Neural progenitor cell (in vitro differentiated cells): Measurements from ENCODE around the gene KCNC2.

Experiments
- EZH2 ChIP-seq: fragments of 200-600 bp; sonication (generic); IDR thresholded peaks from 2 replicates; pipeline ENCODE4 v1.6.1; 2017; ENCODE audit warnings: antibody characterized with exemption, mild to moderate bottlenecking, moderate library complexity
- EZH2phosphoT487 ChIP-seq: fragments of 200-600 bp; sonication (generic); IDR thresholded peaks from 2 replicates; pipeline ENCODE4 v1.6.1; 2017; ENCODE audit warnings: antibody characterized with exemption
- TF ChIP-seq, protein P1 (sequence below): fragments of 200-600 bp; sonication (generic); IDR thresholded peaks from 2 replicates; pipeline ENCODE4 v1.5.1; 2017; ENCODE audit warnings: antibody characterized with exemption, mild to moderate bottlenecking

DNA sequence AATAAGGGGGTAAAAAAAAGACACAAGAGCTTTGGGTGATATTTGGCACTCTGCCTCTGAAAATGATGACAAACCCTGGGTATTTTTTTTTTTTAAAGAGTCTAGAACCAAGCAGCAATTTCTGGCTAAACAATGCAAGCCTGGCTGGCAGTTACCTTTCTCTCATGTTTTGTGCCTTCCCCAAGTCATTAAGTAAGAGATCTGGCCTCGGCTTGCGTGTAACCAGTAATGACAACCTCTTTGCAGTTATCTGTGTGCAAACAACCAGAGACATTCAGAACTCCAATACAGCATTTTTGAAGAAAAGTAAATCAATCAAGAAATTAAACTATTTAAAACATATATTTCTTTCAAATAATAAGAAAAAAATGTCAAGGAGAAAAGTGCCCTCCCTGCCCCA, 167.5 kb downstream of the KCNC2 start:
- TF ChIP-seq, protein P1, sequence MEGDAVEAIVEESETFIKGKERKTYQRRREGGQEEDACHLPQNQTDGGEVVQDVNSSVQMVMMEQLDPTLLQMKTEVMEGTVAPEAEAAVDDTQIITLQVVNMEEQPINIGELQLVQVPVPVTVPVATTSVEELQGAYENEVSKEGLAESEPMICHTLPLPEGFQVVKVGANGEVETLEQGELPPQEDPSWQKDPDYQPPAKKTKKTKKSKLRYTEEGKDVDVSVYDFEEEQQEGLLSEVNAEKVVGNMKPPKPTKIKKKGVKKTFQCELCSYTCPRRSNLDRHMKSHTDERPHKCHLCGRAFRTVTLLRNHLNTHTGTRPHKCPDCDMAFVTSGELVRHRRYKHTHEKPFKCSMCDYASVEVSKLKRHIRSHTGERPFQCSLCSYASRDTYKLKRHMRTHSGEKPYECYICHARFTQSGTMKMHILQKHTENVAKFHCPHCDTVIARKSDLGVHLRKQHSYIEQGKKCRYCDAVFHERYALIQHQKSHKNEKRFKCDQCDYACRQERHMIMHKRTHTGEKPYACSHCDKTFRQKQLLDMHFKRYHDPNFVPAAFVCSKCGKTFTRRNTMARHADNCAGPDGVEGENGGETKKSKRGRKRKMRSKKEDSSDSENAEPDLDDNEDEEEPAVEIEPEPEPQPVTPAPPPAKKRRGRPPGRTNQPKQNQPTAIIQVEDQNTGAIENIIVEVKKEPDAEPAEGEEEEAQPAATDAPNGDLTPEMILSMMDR = no peak
- TF ChIP-seq EZH2 (no peak), EZH2phosphoT487 (no peak)
